Measurements from ENCODE around the gene KCTD18. TPM values are rescaled to one million over a fixed set of nuclear protein-coding genes. Genes with fewer than 3 reads are reported as not detected.

Gene KCTD18
- total RNA-seq, 1 donor from 2014 or later = 13.0 TPM

GRCh38 chr2:200490001-200490400 is 19.9 kb downstream of the KCTD18 start:
- intact Hi-C loops (cut with DNase I) = no loop called here
- Histone ChIP-seq H3K4me1 (no peaks in the 10 kb centered on the region), H3K4me3 (no peak overlapping the region), H3K27ac (no peak overlapping the region), H3K27me3 (no peaks in the 10 kb centered on the region), H3K36me3 (peaks cover 52% of the 10 kb centered on the region), H3K9me3 (no peaks in the 10 kb centered on the region)
- TF ChIP-seq, protein P1, sequence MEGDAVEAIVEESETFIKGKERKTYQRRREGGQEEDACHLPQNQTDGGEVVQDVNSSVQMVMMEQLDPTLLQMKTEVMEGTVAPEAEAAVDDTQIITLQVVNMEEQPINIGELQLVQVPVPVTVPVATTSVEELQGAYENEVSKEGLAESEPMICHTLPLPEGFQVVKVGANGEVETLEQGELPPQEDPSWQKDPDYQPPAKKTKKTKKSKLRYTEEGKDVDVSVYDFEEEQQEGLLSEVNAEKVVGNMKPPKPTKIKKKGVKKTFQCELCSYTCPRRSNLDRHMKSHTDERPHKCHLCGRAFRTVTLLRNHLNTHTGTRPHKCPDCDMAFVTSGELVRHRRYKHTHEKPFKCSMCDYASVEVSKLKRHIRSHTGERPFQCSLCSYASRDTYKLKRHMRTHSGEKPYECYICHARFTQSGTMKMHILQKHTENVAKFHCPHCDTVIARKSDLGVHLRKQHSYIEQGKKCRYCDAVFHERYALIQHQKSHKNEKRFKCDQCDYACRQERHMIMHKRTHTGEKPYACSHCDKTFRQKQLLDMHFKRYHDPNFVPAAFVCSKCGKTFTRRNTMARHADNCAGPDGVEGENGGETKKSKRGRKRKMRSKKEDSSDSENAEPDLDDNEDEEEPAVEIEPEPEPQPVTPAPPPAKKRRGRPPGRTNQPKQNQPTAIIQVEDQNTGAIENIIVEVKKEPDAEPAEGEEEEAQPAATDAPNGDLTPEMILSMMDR (IDR thresholded peaks at IDR 0.05) = no peak
- DNase-seq (no peak), ATAC-seq (no peak)

DNA sequence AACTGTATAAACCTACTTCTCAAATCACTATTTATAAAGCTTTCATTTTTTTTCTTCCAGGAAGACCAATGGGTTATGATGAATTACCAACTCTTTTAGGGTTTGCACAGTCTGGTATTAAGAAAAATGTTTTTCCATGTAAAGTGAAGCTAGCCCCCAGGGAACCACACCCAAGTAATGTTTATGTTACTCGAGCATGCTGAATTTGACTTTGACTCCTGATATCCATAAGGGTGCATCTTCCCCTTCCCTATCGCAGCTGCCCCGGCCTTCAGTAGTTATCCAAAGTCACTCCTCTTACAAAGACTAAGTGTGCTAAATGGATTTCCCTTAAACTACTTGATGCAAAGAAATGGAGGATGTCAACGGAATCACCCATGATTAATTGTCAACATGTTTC is 21.7 kb downstream of the KCTD18 start:
- TF ChIP-seq, protein P1 (IDR thresholded peaks at IDR 0.05) = no peak
- Histone ChIP-seq H3K27me3 (no peaks in the 10 kb centered on the region), H3K27ac (no peak overlapping the region), H3K9me3 (no peaks in the 10 kb centered on the region), H3K36me3 (peaks cover 41% of the 10 kb centered on the region), H3K4me3 (no peak overlapping the region), H3K4me1 (no peaks in the 10 kb centered on the region)
- DNase-seq = no peak
- ATAC-seq = no peak
- intact Hi-C loops (cut with DNase I) = no loop called here

DNA sequence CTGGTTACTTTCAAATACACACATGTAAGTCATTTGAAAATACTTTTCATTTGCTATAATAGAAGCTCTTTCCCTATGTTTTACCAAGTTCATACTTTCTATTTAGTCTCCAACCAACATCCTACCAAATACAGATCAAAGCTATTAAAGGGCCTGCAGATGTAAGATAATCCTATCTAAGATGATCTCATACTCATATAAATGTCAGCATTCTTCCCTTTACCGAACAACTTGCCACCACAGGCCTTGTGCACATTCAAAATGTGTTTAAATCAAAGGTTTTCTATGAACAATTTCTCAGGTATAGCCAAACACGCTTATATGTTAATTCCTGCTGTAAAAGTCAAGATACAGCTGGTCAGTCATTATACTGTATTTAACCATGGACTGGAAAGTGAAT is 23.3 kb downstream of the KCTD18 start:
- intact Hi-C loops (cut with DNase I) = no loop called here
- no peak overlapping the region for H3K27ac ChIP-seq
- H3K4me1 ChIP-seq = no peaks in the 10 kb centered on the region
- no peak for DNase-seq
- peaks cover 25% of the 10 kb centered on the region for H3K36me3 ChIP-seq
- no peak overlapping the region for H3K4me3 ChIP-seq
- ATAC-seq = no peak
- no peaks in the 10 kb centered on the region for H3K9me3 ChIP-seq
- no peaks in the 10 kb centered on the region for H3K27me3 ChIP-seq
- TF ChIP-seq, protein P1 (IDR thresholded peaks at IDR 0.05) = no peak

- no peaks in the 10 kb centered on the region for H3K9me3 ChIP-seq
- H3K36me3 ChIP-seq = peaks cover 10% of the 10 kb centered on the region
- TF ChIP-seq, protein P1 (IDR thresholded peaks at IDR 0.05) = no peak
- intact Hi-C loops (cut with DNase I) = no loop called here
- H3K27ac ChIP-seq = no peak overlapping the region
- no peak for DNase-seq
- no peak overlapping the region for H3K4me3 ChIP-seq
- no peaks in the 10 kb centered on the region for H3K4me1 ChIP-seq
- no peak for ATAC-seq
- no peaks in the 10 kb centered on the region for H3K27me3 ChIP-seq
These were observed 24.9 kb downstream of the KCTD18 start for GRCh38 chr2:200484934-200485333.

GRCh38 chr2:200483729-200484198 is 26.1 kb downstream of the KCTD18 start:
- Histone ChIP-seq H3K9me3 (no peaks in the 10 kb centered on the region), H3K4me1 (no peaks in the 10 kb centered on the region), H3K4me3 (no peak overlapping the region), H3K27me3 (no peaks in the 10 kb centered on the region), H3K36me3 (no peaks in the 10 kb centered on the region), H3K27ac (no peak overlapping the region)
- ATAC-seq (peak; percentile 89), DNase-seq (peak; percentile 84)
- TF ChIP-seq, protein P1 (IDR thresholded peaks at IDR 0.05) = peak; percentile 48
- intact Hi-C loops (cut with DNase I) = no loop called here

GRCh38 chr2:200482194-200482593 is 27.7 kb downstream of the KCTD18 start:
- intact Hi-C loops (cut with DNase I) = no loop called here
- Histone ChIP-seq H3K4me1 (no peaks in the 10 kb centered on the region), H3K27ac (no peak overlapping the region)

More at GRCh38 chr2:200482194-200482593, 27.7 kb downstream of the KCTD18 start:
- DNase-seq (no peak), ATAC-seq (no peak)
- peaks cover 6% of the 10 kb centered on the region for H3K36me3 ChIP-seq
- H3K27me3 ChIP-seq = no peaks in the 10 kb centered on the region
- TF ChIP-seq, protein P1 (IDR thresholded peaks at IDR 0.05) = no peak
- no peak overlapping the region for H3K4me3 ChIP-seq
- H3K9me3 ChIP-seq = no peaks in the 10 kb centered on the region
